Mesendoderm (in vitro differentiated cells): Measurements from ENCODE around the gene BRICD5.

Experiments used
- DNase-seq: peaks from one replicate; pipeline ENCODE4 v3.0.0; 2013
- H2AK5ac ChIP-seq: 2 replicates; pipeline ENCODE4 v1.6.1; 2013; ENCODE audit warnings: low read length, inconsistent platforms
- H2BK120ac ChIP-seq: 2 replicates; pipeline ENCODE4 v1.6.1; 2013; ENCODE audit warnings: low read depth, mild to moderate bottlenecking, low read length, moderate library complexity, mixed read lengths
- H2BK15ac ChIP-seq: replicated peaks from 2 replicates; pipeline ENCODE4 v1.6.1; 2013; ENCODE audit warnings: low read depth, mild to moderate bottlenecking, moderate library complexity
- H2BK5ac ChIP-seq: 2 replicates; pipeline ENCODE4 v1.6.1; 2013; ENCODE audit warnings: low read length, inconsistent platforms
- H3K18ac ChIP-seq: 2 replicates; pipeline ENCODE4 v1.6.1; 2013; ENCODE audit warnings: mild to moderate bottlenecking, low read length, mixed read lengths
- H3K23ac ChIP-seq: one replicate; pipeline ENCODE4 v1.6.1; 2013; ENCODE audit warnings: low read length
- H3K27ac ChIP-seq: 2 replicates; pipeline ENCODE4 v1.5.1; 2013; ENCODE audit warnings: low read depth, mild to moderate bottlenecking, inconsistent platforms, low read length, moderate library complexity
- H3K27me3 ChIP-seq: 2 replicates; pipeline ENCODE4 v1.6.1; 2013; ENCODE audit warnings: low read length, control low read depth, mild to moderate bottlenecking, inconsistent platforms; ENCODE audit not compliant: insufficient read depth, poor library complexity
- H3K36me3 ChIP-seq: 2 replicates; pipeline ENCODE4 v1.6.1; 2013; ENCODE audit warnings: low read length, inconsistent platforms; ENCODE audit not compliant: control insufficient read depth, insufficient read depth
- H3K4ac ChIP-seq: one replicate; pipeline ENCODE4 v1.6.1; 2013; ENCODE audit warnings: low read depth, mild to moderate bottlenecking, low read length, moderate library complexity
- H3K4me1 ChIP-seq: 2 replicates; pipeline ENCODE4 v1.6.1; 2013; ENCODE audit warnings: low read depth, low read length, inconsistent platforms; ENCODE audit not compliant: control insufficient read depth
- H3K4me2 ChIP-seq: 2 replicates; pipeline ENCODE4 v1.6.1; 2013; ENCODE audit warnings: low read length
- H3K4me3 ChIP-seq: 2 replicates; pipeline ENCODE4 v1.5.1; 2013; ENCODE audit warnings: mild to moderate bottlenecking, low read length
- H3K56ac ChIP-seq: one replicate; pipeline ENCODE4 v1.6.1; 2013; ENCODE audit warnings: low read length
- H3K79me1 ChIP-seq: 2 replicates; pipeline ENCODE4 v1.6.1; 2013; ENCODE audit warnings: low read length, inconsistent platforms
- H3K79me2 ChIP-seq: 2 replicates; pipeline ENCODE4 v1.6.1; 2013; ENCODE audit warnings: mild to moderate bottlenecking, low read length; ENCODE audit not compliant: control insufficient read depth, insufficient read depth
- H3K9ac ChIP-seq: 2 replicates; pipeline ENCODE4 v1.6.1; 2013; ENCODE audit warnings: low read length, inconsistent platforms
- H4K5ac ChIP-seq: one replicate; pipeline ENCODE4 v1.6.1; 2013; ENCODE audit warnings: low read length
- H4K8ac ChIP-seq: one replicate; pipeline ENCODE4 v1.6.1; 2013; ENCODE audit warnings: low read depth, mild to moderate bottlenecking, control low read depth, low read length, moderate library complexity
- WGBS: extraction: QIAGEN DNeasy Blood & Tissue Kit; methylation state at CpG from one replicate; pipeline ENCODE4 v1.1.7; 2013; ENCODE audit warnings: low lambda C conversion rate, missing lambda C conversion rate; ENCODE audit not compliant: insufficient coverage; ENCODE audit errors: extremely low coverage; 5-methylcytosine and 5-hydroxymethylcytosine counted together

BRICD5 gene

GRCh38 chr16:2174396-2175131, 36.1 kb downstream of the BRICD5 start:
- Histone ChIP-seq H3K4me3 (no peak overlapping the region), H3K79me2 (no peaks in the 10 kb centered on the region), H3K4me1 (no peaks in the 10 kb centered on the region), H3K27me3 (no peaks in the 10 kb centered on the region), H4K8ac (no peak overlapping the region), H2BK120ac (no peak overlapping the region), H2AK5ac (no peak overlapping the region), H3K18ac (no peak overlapping the region), H4K5ac (no peak overlapping the region), H3K79me1 (no peaks in the 10 kb centered on the region), H3K9ac (no peak overlapping the region), H3K27ac (no peak overlapping the region), H2BK15ac (no peak overlapping the region), H3K36me3 (peaks cover 20% of the 10 kb centered on the region), H3K56ac (no peak overlapping the region), H3K23ac (no peak overlapping the region), H3K4me2 (no peak overlapping the region), H3K4ac (no peak overlapping the region), H2BK5ac (no peak overlapping the region)
- no peak for DNase-seq
- WGBS = no CpG with 5 or more reads among the region's 21 CpGs

DNA sequence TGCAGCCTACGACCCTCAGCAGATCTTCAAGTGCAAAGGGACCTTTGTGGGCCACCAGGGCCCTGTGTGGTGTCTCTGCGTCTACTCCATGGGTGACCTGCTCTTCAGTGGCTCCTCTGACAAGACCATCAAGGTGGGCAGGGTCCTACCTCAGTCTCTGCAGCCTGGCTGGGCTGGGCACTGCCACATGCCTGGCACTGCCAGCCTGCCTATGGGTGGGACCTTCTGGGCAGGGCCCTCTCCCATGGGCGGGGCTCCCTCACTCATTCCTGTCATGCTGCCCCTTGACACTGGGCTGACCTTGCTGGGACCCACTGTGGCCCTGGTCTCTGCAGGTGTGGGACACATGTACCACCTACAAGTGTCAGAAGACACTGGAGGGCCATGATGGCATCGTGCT, 36.7 kb downstream of the BRICD5 start:
- Histone ChIP-seq H3K23ac (no peak overlapping the region), H3K56ac (no peak overlapping the region), H3K4me1 (no peaks in the 10 kb centered on the region), H3K4me2 (no peak overlapping the region), H4K5ac (no peak overlapping the region), H3K36me3 (peaks cover 20% of the 10 kb centered on the region), H3K79me1 (no peaks in the 10 kb centered on the region), H3K27me3 (no peaks in the 10 kb centered on the region), H3K79me2 (no peaks in the 10 kb centered on the region), H2BK5ac (no peak overlapping the region), H3K9ac (no peak overlapping the region), H3K4ac (no peak overlapping the region), H3K18ac (no peak overlapping the region), H3K4me3 (no peak overlapping the region), H2AK5ac (no peak overlapping the region), H3K27ac (no peak overlapping the region), H2BK15ac (no peak overlapping the region), H4K8ac (no peak overlapping the region), H2BK120ac (no peak overlapping the region)
- no CpG with 5 or more reads among the region's 4 CpGs for WGBS
- DNase-seq = no peak

- Histone ChIP-seq H3K4ac (no peak overlapping the region), H3K23ac (no peak overlapping the region), H2BK5ac (no peak overlapping the region), H4K8ac (no peak overlapping the region), H3K27me3 (no peaks in the 10 kb centered on the region), H3K18ac (no peak overlapping the region), H2BK15ac (no peak overlapping the region), H2BK120ac (no peak overlapping the region), H3K4me1 (no peaks in the 10 kb centered on the region), H3K79me2 (no peaks in the 10 kb centered on the region), H3K56ac (no peak overlapping the region), H3K79me1 (no peaks in the 10 kb centered on the region), H2AK5ac (no peak overlapping the region), H3K4me3 (no peak overlapping the region), H4K5ac (no peak overlapping the region), H3K36me3 (peaks cover 20% of the 10 kb centered on the region), H3K4me2 (no peak overlapping the region), H3K9ac (no peak overlapping the region), H3K27ac (no peak overlapping the region)
- DNase-seq = no peak
- no CpG with 5 or more reads among the region's 14 CpGs for WGBS
These were observed 37.3 kb downstream of the BRICD5 start for GRCh38 chr16:2173366-2173765.

- WGBS = no CpG with 5 or more reads among the region's 29 CpGs
- Histone ChIP-seq H3K4me3 (no peak overlapping the region), H3K4me1 (no peaks in the 10 kb centered on the region), H2BK120ac (no peak overlapping the region), H2BK15ac (no peak overlapping the region), H3K27ac (no peak overlapping the region), H3K27me3 (no peaks in the 10 kb centered on the region), H3K4ac (no peak overlapping the region), H3K79me2 (no peaks in the 10 kb centered on the region), H4K8ac (no peak overlapping the region), H3K79me1 (no peaks in the 10 kb centered on the region), H3K56ac (no peak overlapping the region), H3K9ac (no peak overlapping the region), H3K23ac (no peak overlapping the region), H2BK5ac (no peak overlapping the region), H3K4me2 (no peak overlapping the region), H3K36me3 (peaks cover 20% of the 10 kb centered on the region), H3K18ac (no peak overlapping the region), H2AK5ac (no peak overlapping the region), H4K5ac (no peak overlapping the region)
- DNase-seq = no peak
These were observed 37.9 kb downstream of the BRICD5 start for GRCh38 chr16:2172688-2173335.

GRCh38 chr16:2171601-2172178, 39.0 kb downstream of the BRICD5 start:
- H2BK5ac ChIP-seq = no peak overlapping the region
- H3K23ac ChIP-seq = no peak overlapping the region
- H3K79me1 ChIP-seq = peaks cover 2% of the 10 kb centered on the region
- H3K18ac ChIP-seq = no peak overlapping the region
- no CpG with 5 or more reads among the region's 28 CpGs for WGBS
- no peak overlapping the region for H3K4ac ChIP-seq
- no peak overlapping the region for H3K56ac ChIP-seq
- no peak overlapping the region for H2BK15ac ChIP-seq
- no peak overlapping the region for H3K4me3 ChIP-seq
- no peaks in the 10 kb centered on the region for H3K27me3 ChIP-seq
- no peak overlapping the region for H4K8ac ChIP-seq
- no peaks in the 10 kb centered on the region for H3K4me1 ChIP-seq
- H2AK5ac ChIP-seq = no peak overlapping the region
- H3K36me3 ChIP-seq = peaks cover 20% of the 10 kb centered on the region
- H2BK120ac ChIP-seq = no peak overlapping the region
- H3K27ac ChIP-seq = no peak overlapping the region
- no peak overlapping the region for H3K9ac ChIP-seq
- H3K79me2 ChIP-seq = no peaks in the 10 kb centered on the region
- no peak for DNase-seq
- H3K4me2 ChIP-seq = no peak overlapping the region
- no peak overlapping the region for H4K5ac ChIP-seq
